NCI-H146 (cell line): Measurements from ENCODE around the gene NOSIP.

Experiments
- DNase-seq: peaks from one replicate; lab custom pipeline; 2025; lab: John Stamatoyannopoulos, UW

The NOSIP gene

GRCh38 chr19:49594993-49595818, 14.8 kb upstream of the NOSIP start:
- DNase-seq, result no peak

GRCh38 chr19:49594157-49594992, 14.0 kb upstream of the NOSIP start:
- no peak for DNase-seq

- DNase-seq, result no peak
These were observed 13.1 kb upstream of the NOSIP start for GRCh38 chr19:49593233-49594113.

- DNase-seq, result no peak
These were observed 12.3 kb upstream of the NOSIP start for GRCh38 chr19:49592486-49593232.

GRCh38 chr19:49591731-49592485, 11.6 kb upstream of the NOSIP start:
- DNase-seq, result peak; percentile 67

- DNase-seq, result peak; percentile 87
These were observed 10.8 kb upstream of the NOSIP start, which contains the start of gene PRR12 for GRCh38 chr19:49590971-49591730. PRR12 (plus strand) TSS chr19:49591182; CDS start chr19:49591655, 473 bp downstream.

GRCh38 chr19:49590071-49590970, 10.0 kb upstream of the NOSIP start:
- peak; percentile 99 for DNase-seq

- DNase-seq, result no peak
These were observed 9.1 kb upstream of the NOSIP start for GRCh38 chr19:49589502-49589905.

- DNase-seq, result no peak
These were observed 8.2 kb upstream of the NOSIP start for GRCh38 chr19:49588365-49589122.

GRCh38 chr19:49587227-49587626, 6.9 kb upstream of the NOSIP start:
- no peak for DNase-seq

GRCh38 chr19:49585023-49585422, 4.7 kb upstream of the NOSIP start:
- DNase-seq, result peak; percentile 34

GRCh38 chr19:49583239-49583638, 2.9 kb upstream of the NOSIP start:
- DNase-seq, result no peak

- peak; percentile 70 for DNase-seq
These were observed 702 bp upstream of the NOSIP start, which contains the start of gene PRRG2 for GRCh38 chr19:49581007-49581508. PRRG2 (plus strand) TSS chr19:49581316; CDS start chr19:49583220, 1,904 bp downstream.

GRCh38 chr19:49579947-49580263, 451 bp downstream of the NOSIP start:
- DNase-seq, result peak; percentile 19

GRCh38 chr19:49579193-49579592, 1.2 kb downstream of the NOSIP start:
- no peak for DNase-seq

- no peak for DNase-seq
These were observed 6.1 kb downstream of the NOSIP start for GRCh38 chr19:49574206-49574755.

GRCh38 chr19:49573425-49573824, 6.9 kb downstream of the NOSIP start:
- no peak for DNase-seq
